ENCODE measurements around the gene VARS1.
"Not testable (repeated sequence)": the region's sequence is repeated elsewhere in the genome, so short reads cannot be mapped to it uniquely, and the experiment has no call there.

The VARS1 gene

DNA sequence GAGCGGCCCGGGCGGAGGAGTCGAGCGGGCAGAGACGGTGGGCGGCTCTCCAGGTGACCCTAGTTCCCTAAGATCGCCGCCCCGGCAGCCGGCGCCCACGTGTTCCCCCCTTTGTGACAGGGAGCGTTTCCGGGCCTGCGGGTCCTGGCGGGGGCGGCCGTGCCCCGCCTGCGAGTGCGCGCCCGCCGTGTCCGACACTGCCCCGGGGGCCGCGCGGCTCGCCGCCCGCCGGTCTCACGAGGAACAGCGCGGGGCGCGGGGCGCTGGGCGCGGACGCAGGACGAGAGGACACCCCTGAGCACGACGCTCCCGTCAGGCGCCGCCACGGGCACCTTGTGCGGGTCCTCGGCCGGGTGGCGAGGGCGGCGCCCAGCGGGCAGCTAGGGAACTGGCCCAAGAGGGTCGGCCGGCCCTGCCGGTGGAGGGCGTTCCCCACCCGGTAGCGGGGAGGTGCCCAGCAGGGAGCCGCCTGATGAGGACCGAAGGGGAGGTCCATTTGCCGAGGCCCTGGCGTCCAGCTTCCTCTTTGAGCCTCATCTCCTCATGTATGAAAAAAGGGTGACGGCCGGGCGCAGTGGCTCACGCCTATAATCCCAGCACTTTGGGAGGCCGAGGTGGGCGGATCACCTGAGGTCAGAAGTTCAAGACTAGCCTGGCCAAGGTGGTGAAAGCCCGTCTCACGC, at the start of gene VARS1:
Gene VARS1, minus strand, starts transcription at position 137 of the 683 bp plus-strand sequence. CDS start 535 bp downstream, outside the sequence.
- DNase-seq: peak; percentile 89

GRCh38 chr6:31844507-31844906, 49.0 kb upstream of the VARS1 start:
- DNase-seq: no peak

DNA sequence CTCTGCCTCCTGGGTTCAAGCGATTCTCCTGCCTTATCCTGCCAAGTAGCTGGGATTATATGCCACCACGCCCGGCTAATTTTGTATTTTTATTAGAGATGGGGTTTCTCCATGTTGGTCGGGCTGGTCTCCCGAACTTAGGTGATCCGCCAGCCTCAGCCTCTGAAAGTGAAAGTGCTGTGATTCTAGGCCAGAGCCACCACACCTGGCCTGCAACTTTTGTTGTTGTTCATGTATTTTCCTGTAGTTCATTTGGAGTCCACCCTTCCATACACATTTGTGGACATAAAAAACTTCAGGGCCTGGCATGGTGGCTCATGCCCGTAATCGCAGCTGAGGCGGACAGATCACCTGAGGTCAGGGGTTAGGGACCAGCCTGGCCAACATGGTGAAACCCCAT, 46.5 kb upstream of the VARS1 start:
- DNase-seq: no peak

GRCh38 chr6:31839779-31840126, 44.2 kb upstream of the VARS1 start:
- not testable (repeated sequence) for DNase-seq

DNA sequence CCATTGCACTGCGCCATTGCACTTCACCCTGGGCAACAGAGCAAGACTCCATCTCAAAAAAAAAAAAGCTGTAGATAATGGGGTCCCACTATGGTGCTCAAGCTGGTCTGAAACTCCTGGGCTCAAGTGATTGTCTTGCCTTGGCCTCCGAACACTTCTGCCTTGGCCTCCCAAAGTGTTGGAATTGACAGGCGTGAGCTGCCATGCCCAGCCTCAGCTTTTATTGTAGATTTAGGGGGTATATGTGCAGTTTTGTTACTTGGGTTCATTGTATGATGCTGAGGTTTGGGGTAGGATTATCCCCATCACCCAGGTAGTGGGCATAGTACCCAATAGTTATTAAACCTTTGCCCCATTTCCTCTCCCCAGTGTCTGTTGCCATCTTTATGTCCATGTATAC, 43.4 kb upstream of the VARS1 start:
- no peak for DNase-seq

DNA sequence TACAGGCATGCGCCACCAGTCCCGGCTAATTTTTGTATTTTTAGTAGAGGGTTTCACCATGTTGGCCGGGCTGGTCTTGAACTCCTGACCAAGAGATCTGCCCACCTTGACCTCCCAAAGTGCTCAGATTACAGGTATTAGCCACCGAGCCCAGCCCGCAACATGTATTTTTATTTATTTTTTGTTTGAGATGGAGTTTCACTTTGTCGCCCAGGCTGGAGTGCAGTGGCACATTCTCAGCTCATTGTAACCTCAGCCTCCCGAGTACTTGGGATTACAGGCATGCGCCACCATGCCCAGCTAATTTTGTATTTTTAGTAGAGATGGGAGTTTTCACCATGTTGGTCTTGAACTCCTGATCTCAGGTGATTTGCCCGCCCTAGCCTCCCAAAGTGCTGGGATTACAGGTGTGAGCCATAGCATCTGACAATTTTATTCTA, 42.6 kb upstream of the VARS1 start:
- not testable (repeated sequence) for DNase-seq

DNA sequence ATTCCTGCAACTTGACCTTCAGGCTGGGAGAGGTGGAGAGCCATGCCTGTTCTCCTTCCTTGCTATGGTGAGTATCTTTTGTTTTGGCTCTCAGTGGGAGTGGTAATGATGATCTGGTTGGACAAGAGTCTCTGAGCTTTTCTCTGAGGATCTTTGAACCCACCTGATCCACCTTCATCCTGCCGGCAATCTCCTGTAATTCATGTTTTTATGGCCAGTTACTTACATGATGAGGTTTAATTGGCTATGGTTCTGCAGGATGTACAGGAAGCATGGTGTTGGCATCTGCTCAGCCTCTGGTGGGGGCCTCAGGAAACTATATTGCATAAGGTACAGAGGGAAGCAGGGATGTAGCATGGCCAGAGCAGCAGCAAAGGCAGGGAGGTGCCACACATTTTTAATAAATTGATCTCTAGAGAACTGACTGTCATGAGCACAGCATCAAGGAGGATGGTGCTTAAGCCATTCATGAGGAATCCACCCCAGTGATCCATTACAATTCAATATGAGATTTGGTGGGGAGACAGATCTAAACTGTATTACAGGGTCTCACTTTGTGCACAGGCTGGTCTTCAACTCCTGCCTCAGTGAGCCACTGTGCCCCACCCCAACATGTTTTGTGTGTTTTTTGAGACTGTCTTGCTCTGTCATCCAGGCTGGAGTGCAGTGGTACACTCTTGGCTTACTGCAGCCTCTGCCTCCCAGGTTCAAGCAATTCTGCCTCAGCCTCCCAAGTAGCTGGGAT, 42.0 kb upstream of the VARS1 start:
- no peak for DNase-seq

- DNase-seq: no peak
Measured at GRCh38 chr6:31836474-31837368, 41.2 kb upstream of the VARS1 start.

- peak; percentile 50 for DNase-seq
Measured at GRCh38 chr6:31836047-31836473, 40.5 kb upstream of the VARS1 start.

GRCh38 chr6:31834367-31835250, 39.1 kb upstream of the VARS1 start:
- DNase-seq: peak; percentile 96

DNA sequence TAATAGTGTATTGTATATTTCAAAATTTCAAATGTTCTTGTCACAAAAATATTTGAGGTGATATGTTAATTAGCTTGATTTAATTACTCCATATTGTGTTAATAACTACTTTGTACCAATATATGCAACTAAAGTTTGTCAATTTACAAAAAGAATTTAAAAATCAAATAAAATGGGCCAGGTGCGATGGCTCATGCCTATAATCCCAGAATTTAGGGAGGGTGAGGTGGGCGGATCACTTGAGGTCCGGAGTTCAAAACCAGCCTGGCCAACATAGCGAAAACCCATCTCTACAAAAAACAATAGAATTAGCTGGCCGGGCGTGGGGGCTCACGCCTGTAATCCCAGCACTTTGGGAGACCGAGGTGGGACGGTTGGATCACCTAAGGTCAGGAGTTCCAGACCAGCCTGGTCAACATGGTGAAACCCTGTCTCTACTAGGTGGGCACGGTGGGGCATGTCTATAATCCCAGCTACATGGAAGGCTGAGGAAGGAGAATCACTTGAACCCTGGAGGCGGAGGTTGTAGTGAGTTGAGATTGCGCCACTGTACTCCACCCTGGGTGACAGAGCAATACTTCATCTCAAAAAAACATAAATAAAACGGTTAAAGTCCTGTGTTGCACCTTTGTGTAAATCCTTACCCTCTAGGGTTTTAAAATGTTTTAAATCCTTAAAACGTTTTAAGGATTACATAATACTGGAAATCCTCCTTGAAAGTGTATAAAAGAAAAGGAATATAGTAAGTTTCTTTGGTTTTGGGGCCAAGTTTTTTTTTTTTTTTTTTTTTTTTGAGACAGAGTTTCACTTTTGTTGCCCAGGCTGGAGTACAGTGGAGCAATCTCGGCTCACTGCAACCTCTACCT, 36.0 kb upstream of the VARS1 start:
- DNase-seq: no peak

DNA sequence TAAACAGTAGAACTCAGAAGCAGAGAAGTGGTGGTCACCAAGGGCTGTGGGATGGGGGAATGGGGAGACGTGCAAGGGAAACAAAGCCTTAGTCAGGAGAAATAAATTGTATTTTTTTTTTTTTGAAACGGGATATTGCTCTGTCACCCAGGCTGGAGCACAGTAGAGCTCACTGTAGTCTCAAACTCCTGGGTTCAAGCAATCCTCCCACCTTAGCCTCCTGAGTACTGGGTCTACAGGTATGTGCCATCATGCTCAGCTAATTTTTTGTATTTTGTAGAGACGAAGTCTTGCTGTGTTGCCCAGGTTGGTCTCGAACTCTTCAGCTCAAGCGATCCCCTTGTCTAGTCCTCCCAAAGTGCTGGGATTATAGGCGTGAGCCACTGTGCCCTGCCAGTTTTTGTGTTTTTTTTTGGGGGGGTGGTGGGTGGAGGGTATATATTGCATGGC, 35.4 kb upstream of the VARS1 start:
- DNase-seq: no peak

- DNase-seq: peak; percentile 52
Measured at GRCh38 chr6:31829633-31830283, 34.2 kb upstream of the VARS1 start.

- peak; percentile 99 for DNase-seq
Measured at GRCh38 chr6:31827286-31828079, 31.9 kb upstream of the VARS1 start, which contains the start of gene HSPA1B. Gene HSPA1B (plus strand): TSS chr6:31827738. CDS start chr6:31827951, 213 bp downstream.

DNA sequence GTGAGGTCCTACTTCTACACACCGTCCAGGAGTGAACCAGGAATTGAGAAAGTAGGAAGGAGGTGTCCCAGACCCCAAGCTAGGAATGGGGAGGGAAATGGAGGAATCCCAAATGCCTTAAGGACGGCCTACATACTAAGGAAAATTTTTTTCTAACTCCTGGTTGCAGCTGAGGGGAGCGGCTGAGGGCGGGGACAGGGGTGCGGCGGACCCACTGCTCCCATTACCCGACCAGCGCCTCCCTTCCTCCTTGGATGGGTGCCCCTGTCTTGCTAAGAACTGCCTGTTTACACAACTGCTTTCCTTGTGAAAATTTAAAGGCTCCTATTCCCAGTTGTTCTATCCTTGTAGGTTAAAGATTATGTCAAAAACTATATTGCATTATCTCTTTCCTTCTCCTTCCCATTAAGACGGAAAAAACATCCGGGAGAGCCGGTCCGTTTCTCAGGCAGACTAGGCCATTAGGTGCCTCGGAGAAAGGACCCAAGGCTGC, 31.3 kb upstream of the VARS1 start:
- DNase-seq: peak; percentile 58

DNA sequence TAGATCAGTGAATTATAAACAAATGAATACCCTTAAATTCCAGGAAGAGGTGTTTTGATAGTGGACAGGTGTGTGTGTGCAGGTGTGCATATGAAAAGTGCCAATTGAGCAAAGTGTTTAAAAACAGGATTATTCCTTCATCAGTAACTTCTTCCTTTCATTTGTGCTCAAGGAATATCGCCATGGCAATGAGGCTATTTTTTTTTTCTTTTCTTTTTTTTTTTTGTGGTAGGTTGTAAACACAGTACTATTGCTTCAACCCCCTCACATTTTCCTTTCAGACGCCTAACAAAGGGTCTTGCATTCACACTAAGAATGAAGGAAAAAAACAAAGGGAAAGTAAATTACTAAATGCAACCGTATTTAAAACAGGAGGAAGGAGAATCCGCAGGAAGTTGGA, 30.0 kb upstream of the VARS1 start:
- no peak for DNase-seq

- not testable (repeated sequence) for DNase-seq
Measured at GRCh38 chr6:31823592-31824196, 28.1 kb upstream of the VARS1 start.

DNA sequence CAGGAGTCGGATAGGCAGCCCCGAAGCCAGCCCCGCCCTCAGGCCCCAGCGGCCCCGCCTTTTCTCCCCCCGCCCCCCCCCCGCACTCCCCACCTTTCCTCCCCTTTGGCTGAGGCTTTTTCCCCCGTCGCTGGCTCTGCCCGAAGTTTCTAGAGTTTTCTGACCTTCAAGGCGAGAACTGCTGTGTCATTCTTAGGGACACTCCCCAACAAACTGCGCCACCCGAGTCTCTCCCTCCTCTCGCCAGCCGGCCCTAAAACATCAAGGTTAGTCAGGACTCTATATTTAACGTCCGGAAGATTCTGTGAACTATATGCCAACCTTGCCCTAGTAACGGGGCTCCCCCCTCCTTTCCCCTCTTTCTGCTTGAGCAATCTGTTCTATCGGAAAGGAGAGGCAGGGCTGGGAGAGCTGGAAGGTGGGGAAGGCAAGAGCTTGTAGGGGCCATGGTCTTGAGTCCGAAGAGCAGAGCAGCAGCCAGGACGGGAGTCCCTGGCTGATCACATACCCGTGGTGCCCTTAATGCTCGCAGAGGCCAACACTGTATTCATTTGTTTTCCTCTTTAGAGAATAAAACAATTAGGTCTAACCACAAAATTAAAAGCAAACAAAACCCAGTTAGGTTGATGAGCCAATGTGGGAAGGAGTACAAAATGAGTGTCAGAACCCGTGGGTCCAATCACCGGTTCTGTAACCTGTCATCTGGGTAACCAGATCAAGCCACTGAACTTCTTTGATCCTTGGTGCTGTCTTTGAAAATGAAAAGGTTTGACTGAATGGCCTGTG, 26.7 kb upstream of the VARS1 start:
- no peak for DNase-seq

Measured in NCI-H2029 (cell line).